ENCODE measurements around the gene NCOA1.

GRCh38 chr2:24493713-24494112 is 2.7 kb downstream of the NCOA1 start:
- TF ChIP-seq ZNF274 (IDR thresholded peaks at IDR 0.05; ENCODE audit: low read depth, low read length) (no peak), YY1 (IDR thresholded peaks at IDR 0.05; ENCODE audit: insufficient read depth, insufficient read length) (no peak)

Measured in NT2/D1 (cell line).